Hematopoietic multipotent progenitor cell treated with erythropoietin and hydrocortisone succinate and interleukin-3 and kit ligand, for 6 days (in vitro differentiated cells): ENCODE data around the gene C6orf136.

ENCODE experiments used
- DNase-seq: peaks from one replicate; pipeline ENCODE4 v3.0.0-alpha.2; 2015

The C6orf136 gene

DNA sequence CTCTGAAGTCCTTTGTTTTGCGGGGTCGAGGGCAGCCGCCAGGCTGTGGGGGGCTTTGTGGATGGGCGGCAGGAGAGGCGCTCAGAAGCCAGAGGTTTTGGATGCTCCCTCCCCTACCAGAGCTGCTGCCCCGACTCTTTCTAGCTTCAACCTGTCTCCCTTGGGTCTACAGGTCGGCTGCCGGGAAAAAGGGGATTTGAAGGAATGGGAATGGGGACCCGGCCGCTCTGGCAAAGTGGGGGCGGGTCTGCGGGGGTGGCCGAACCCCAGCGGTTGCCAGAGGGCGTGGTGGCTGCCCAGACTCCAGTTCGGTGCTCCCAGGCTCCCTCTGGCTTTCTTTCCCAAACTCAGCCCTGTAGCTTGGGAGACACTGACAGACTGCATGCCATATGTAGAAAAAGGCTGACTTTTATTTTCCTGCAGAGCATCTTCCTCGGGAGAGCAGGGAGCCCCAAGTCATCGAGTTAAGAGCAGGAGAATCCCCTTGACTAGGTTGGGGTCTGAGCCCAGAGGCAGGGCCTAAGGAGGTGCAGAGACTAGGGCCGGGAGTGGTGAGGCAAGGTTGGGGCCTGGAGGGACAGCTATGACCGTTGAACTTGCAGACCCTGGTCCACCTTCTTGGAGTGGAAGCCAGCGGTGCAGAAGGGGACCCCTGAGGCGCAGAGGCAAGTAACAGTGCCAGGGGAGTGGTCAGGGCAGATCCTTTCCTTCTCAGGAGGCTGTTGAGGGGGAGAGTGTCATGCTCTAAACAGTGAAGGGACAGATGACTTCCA, 40.9 kb downstream of the C6orf136 start:
- no peak for DNase-seq

DNA sequence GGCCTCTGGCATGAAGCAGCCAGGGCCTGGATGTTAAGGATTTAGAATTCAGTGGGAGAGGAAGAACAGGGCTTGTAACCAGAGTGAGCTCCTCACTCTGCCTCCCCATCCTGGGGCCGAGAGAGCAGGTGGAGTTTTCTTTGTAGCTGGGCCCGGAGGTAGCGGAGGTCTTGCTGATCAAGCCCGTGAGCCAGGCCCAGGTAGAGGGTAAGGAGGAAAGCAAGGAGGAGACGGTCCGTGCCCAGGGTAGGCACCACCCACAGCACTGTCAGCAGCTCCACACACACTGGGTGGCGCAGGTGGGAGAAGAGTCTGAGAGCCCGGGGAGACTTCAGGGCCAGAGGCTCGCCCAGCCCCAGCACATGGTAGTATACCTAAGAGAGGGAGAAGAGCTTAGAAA, 41.6 kb downstream of the C6orf136 start:
- no peak for DNase-seq

DNA sequence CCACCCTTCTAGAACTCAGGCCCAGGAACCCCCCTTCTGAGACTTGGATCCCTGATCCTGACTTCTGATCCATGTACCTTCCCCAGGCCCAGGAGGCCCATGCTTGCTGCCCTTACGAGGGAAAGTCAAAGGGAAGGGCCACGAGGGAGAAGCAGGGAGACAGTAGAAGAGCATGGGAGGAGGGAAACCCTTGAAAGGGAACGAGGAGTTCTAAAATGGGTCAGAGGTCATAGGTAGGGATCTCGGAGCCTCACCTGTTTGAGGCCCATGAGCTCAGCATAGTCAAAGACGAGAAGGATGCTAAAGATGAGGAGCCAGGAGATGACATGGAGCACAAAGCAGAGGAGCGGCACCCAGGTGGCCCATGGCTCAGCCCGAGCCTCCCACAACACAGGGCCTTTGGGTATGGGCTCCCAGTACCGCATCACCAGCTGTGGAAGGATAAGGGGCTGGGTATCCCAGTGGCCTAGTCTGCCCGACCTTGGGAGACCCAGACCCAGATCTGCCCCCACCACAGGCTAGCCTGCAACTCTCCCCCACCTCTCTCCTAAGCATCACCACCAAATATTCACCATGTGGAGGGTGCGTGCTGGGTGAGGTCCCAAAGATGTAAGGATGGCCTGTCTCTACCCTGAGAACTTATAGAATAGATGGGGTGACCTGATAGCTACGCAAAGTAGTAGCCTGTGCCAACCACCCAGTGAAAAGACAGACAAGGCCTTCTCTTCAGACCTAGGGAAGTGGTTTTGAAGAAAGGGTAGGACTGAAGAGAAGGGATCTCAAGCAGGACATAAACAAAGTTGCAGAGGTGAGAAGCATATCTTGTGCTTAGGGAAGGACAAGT, 42.3 kb downstream of the C6orf136 start:
- DNase-seq: peak; percentile 33

DNA sequence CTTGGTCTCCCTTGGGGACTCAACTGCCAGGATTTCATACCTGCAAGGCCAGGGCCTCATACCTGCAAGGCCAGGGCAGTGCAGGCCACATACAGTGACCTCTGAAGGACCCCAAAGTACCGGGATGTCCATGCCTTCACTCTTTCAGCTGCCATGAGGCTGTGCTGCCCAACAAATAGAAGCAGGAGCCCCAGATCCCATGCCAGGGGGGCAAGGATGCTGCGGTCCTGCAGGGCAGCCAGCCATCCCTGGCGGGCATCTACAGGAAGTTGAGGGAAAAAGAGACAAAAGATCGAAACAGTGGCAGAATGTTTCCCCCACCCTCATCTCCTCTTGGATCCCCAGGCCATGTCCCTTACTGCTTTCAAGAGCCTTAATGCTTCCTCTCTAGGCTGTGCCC, 43.1 kb downstream of the C6orf136 start:
- no peak for DNase-seq

DNA sequence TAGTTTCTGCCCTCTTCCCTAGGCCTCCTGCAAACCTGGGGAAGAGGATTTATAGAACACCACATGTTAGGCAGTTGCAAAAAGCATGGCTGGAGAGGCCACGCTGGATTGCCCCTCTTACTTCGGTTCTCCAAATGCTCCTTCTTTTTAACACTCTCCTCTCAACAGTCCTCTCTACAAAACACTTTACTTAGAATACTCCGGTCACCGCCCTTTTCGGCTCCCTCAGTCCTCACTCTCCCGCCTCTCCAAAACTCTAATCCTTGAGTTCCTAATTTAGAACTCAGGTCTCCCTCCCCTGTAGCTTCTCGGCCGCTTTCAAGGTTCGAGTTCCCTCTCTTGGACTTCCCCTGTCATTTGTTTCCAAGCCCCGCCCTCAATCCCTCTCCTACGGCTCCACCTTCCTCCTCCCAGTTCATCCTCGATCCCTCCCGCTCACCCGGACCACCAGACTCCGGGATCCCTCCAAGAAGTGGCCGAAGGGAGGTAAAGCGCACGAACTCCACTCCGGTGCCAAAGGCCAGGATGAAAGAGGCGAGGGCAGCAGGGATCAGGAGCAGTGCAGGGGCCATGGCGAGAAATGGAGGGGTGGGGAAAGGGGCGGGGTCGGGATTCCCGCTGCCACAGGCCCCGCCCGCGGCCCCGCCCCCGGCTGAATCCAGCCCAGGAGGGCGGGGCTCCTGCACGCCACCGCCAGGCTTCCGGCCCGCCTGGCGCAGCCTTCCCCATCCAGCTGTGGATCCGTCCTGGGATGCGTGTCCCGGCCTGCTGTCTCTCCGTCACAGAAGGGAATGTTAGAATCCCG, 43.7 kb downstream of the C6orf136 start, which contains the start of gene NRM:
NRM (minus strand) TSS at position 582 of the 805 bp plus-strand sequence; CDS start at position 572, 10 bp downstream.
- DNase-seq: peak; percentile 91

DNA sequence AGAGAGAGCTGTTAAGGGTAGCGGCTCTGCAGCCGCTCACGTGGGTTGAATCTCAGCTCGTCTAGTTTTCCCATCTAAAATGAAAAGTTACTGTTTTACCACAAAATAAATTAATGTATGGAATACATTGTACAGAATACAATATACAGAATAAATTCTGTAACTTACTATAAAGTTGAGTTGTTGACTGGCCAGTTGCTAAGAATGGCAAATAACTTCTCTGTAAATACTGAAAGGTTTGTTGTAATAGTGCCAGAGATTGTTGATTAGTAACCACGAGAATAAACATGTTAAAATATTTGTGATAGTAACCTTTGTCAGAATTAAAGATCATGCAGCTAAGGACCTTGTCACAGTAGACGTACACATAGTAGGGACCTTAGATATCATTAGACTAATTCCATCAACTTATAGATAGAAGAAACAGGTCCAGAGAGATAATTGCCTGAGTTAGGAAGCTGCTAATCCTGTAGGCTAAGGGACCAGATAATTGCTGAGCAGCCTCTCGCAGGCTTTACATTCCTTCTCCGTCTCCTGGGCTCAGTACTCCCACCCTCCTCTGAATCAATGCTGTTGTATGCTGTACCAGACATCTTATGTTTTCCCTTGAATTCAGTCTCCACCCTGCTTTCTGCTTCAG, 44.4 kb downstream of the C6orf136 start:
- DNase-seq: peak; percentile 22

DNA sequence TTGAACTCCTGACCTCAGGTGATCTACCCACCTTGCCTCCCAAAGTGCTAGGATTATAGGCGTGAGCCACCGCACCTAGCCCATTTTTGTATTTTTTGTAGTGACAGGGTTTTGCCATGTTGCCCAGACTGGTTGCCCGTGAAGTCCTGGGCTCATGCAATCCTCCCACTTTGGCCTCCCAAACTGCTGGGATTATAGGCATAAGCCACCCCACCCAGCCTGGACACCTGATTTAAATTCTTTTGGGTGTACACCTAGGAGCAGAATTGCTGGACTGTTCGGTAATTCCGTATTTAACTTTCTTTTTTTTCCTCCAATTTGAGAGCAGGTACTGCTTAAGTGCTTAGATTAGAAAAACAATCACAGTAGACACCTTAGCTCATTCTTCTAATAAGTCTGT, 49.5 kb downstream of the C6orf136 start:
- no peak for DNase-seq

DNA sequence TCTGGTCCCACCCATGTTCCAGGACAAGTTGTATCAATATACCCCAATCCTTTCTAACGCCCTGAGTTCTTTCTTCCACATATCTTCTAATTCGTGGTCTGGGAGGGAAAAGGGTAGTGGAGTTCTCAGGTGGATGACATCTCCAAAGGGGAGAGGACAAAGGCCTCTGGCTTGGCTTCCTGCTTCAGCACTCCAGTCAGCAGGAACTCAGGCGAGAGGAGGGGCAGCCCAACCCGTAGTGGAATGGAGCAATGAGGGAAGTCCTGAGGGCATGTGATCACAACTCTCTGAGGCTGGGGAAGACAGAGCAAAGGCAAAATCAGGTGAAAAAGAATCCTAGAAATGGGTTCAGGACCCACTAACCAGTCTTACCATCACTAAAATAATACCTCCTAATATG, 53.4 kb downstream of the C6orf136 start:
- DNase-seq: no peak
